Omental fat pad (tissue), 4 donors: Measurements from ENCODE around the gene SORL1. TPM values are rescaled to one million over a fixed set of nuclear protein-coding genes. Genes with fewer than 3 reads are reported as not detected.

Experiments used
- ATAC-seq: fragments of 150-250 bp; one replicate; pipeline ENCODE4 v1.9.1; 2016; ENCODE audit warnings: mild to moderate bottlenecking, moderate library complexity; ENCODE audit not compliant: low FRiP score
- DNase-seq: peaks from one replicate; pipeline ENCODE4 v3.0.0-alpha.2; 2019; ENCODE audit warnings: low spot score
- CTCF ChIP-seq, 3 donors: fragments of 450-650 bp; IDR thresholded peaks; one replicate each; pipeline ENCODE4 v1.5.1; 2016 to 2017; ENCODE audit warnings: antibody characterized with exemption in 3 of 3, mild to moderate bottlenecking in 3 of 3, moderate library complexity in 2 of 3
- total RNA-seq, 4 donors: library from RNA; depleted of rRNA; stranded (reverse); fragments of >200 nt; gene quantifications; one replicate each; pipeline ENCODE4 v1.1.0, GENCODE V29; 2016

The SORL1 gene
- total RNA-seq, 4 donors from 2014 or later = 5.8 to 93.0 (median 11.1) TPM

DNA sequence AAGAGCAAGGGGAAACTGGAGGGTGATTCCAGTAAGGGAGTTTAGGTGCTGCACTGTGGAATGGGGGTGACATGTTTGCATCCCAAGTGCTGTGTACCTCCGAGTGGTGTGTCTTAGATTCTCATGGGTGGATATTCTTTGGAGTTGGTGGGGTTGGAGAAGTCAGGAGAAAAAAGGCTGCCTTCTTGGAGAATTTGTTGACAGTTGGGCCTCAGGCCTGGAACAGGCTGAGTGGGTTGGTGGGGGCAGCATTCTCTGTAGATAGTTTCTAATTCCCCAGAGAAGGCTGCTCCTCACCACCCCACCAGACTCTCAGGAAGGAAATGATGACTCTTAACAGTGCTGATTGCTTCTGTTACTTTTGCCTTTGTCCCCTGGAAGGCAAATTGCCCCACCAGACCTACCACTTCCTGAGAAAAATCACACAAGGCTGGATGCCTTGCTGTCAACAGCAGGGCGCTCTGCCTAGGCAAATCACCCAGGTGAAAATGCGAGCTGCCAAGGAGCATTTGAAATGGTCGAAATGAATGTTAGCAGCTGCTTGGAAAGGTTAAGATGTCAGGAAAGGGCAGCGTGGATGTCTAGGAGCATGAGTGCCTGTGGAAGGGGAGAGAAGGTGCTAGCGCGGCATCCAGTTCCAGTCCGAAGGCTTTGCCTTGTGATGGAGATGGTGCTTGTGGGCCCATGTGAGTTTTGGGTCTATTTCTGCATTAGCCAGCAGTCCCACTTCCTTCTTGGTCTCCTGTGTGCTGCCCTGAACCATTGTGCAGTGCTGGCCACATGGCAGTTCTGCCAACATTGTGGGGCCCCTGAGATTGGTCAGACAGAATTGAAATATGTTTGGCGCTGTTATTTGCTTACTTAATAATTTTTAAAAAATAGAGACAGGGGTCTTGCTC is 30.4 kb downstream of the SORL1 start:
- ATAC-seq (no peak), DNase-seq (no peak)
- TF ChIP-seq CTCF (IDR thresholded peaks at IDR 0.05) = no peak

DNA sequence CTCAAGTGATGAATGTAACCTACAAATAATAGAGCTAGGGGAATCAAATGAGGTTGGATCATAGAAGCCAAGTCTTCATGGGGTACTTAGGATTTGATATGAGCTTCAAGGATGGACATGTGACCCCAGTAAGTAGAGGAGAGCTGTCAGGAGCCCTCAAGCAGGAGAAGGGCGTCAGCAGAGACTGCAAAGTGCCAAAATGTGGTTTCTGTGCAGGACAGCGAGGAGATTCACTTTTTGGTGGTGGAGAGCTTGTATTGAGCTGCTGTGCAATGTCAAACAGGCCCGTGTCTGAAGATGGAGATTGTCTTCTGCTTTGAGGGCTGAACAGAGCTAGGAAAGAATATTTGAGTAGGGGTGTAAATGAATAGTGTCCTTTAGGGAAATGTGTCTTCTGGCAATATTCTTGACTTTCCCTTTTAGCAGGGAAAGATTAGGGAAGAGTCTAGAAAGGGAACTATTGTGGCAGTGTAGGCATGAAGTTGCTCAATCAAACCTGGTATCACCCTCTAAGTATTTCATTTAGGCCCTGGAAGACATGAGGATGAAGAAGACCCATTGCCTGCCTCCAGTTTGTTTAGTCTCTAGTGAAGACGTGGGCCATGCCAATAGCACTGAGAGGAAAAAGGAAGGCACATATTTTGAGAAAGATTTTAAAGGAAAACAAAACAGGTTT is 31.8 kb downstream of the SORL1 start:
- ATAC-seq (no peak), DNase-seq (no peak)
- no peak for TF ChIP-seq CTCF (IDR thresholded peaks at IDR 0.05)

DNA sequence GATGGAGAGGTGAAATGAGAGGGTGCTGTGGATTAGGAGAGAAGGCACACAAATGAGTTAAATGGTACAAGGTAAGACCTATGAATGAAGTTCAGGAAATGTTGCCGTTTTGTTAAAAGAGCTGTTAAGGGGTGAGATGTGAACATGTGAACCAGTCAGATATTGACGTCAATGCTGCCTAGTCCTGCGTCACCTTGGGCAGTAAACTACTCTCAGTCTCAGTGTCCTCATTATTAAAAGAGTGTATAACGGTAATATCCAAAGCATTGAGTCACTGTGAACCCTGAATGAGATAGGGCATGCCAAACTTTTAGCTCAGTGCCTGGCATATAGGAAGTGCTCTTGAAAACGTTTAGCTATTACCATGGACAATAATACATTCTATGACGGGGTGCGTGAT is 33.1 kb downstream of the SORL1 start:
- ATAC-seq = no peak
- TF ChIP-seq CTCF (IDR thresholded peaks at IDR 0.05) = no peak
- no peak for DNase-seq

DNA sequence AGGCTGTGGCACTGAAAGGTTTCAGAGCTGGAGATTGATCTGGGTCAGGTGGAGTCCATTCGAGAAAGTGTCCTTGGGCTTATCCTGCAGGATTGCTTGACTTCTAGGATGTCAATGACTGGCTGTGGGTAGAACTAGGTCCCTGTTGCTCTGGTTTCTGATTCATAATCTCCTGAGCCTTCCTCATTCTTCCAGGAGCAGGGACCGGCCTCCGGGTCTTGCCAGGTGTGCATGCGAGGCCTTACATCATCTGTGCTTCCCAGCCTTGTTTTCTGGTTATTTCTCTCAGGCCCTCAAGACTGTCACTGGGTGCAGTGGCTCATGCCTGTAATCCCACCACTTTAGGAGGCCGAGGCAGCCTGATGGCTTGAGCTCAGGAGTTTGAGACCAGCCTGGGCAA is 33.9 kb downstream of the SORL1 start:
- ATAC-seq = no peak
- DNase-seq = no peak
- TF ChIP-seq CTCF (IDR thresholded peaks at IDR 0.05) = no peak

GRCh38 chr11:121487191-121487590 is 35.1 kb downstream of the SORL1 start:
- ATAC-seq (no peak), DNase-seq (no peak)
- no peak for TF ChIP-seq CTCF (IDR thresholded peaks at IDR 0.05)

DNA sequence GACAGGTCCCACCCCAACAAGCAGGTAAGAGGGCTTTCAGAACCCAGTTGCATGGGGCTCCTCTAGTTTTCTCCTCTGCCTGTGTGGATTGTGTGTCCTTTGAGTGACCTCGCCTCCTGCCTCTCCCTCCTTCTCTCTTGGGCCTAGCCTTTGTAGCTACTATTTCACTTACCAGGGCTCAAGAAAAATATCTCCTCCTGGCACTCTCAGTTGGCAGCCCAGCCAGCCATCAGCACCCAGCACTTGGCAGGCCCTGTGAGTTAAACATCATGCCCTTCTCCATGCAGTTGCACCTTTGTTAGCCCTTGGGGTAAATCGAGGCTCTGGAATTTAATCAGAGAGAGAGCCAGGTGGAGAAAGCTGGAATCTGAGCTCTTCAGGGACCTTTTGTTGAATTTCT is 36.1 kb downstream of the SORL1 start:
- DNase-seq = no peak
- no peak for TF ChIP-seq CTCF (IDR thresholded peaks at IDR 0.05)
- ATAC-seq = no peak
